NCI-H187 treated with DMSO at 0.1 percent for 48 hours (cell line): ENCODE results near the gene ALG9.

ENCODE experiments used
- DNase-seq: peaks from one replicate; lab custom pipeline; 2025; lab: John Stamatoyannopoulos, UW

ALG9 gene

DNA sequence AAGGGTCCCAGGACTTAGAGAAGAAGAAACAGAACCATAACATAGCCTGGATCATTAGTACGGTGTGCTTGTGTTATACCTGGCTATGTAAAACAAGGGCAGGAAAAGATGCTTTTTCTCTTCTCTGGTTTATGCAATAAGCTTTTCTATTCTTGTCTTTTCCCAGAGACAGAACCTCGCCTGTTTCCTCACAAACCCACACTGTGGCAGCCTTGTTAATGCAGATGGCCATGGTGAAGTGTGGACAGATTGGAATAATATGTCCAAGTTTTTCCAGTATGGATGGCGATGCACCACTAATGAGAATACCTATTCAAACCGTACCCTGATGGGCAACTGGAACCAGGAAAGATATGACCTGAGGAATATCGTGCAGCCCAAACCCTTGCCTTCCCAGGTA lies 10.8 kb upstream of the ALG9 start:
- no peak for DNase-seq

DNA sequence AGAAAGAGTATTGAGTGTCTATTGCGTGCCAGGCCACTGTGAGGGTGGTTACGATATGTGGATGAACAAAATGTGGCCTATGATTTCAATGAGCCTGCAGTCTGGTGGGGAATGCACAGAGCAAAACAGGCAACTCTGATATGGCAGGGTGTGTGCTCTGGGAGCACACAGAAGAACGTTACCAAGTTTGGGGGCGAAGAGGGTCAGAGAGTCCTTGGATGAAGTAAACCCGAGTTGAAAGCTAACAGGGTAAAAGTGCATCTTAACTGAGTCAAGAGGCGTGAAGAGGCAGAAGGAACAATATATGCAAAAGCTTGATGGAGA lies 8.2 kb upstream of the ALG9 start:
- DNase-seq: no peak

DNA sequence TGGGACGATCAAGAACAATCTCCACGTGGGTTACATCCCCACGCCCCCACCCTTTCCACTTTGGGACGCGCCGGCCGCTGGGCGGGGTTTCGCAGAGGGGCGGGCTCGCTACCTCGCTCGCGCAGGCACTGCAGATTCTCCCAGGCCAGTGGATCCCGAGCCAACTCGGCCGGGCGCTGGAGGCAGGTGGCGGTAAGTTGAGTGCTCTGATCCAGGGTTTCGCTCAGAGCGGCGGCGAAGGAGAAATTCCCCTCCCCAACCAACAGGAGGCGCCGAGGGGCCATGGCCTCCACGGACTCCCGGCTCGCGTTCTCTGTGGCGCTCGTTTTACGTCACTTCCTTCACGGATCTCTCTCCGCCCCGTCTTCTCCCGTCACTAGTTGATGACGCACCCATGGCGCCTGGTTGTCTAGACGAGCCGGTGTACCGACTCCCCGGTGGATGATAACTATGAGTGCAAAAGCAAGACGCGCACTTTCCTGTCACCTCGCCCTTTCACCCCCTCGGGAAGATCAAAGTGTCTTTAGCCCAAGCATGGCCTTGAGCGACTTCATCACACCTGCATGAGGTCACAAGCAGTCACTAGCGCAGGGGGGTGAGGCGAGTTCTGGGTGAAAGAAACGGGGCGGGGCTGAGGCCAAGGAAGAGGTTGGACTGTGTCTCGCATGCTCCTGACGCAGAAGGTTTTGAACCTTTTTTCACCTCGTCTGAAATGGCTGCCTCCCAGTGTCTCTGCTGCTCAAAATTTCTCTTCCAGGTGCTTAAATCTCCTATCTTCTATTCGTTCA lies 7.7 kb upstream of the ALG9 start, which contains the start of the genes CFAP68 and FDXACB1:
Gene CFAP68, plus strand, starts transcription at position 693 of the 788 bp plus-strand sequence. Its CDS starts 20 bp downstream, at position 713.
Gene FDXACB1, minus strand, starts transcription at position 317 of the 788 bp plus-strand sequence. Its CDS starts 33 bp downstream, at position 284.
- peak; percentile 88 for DNase-seq

DNA sequence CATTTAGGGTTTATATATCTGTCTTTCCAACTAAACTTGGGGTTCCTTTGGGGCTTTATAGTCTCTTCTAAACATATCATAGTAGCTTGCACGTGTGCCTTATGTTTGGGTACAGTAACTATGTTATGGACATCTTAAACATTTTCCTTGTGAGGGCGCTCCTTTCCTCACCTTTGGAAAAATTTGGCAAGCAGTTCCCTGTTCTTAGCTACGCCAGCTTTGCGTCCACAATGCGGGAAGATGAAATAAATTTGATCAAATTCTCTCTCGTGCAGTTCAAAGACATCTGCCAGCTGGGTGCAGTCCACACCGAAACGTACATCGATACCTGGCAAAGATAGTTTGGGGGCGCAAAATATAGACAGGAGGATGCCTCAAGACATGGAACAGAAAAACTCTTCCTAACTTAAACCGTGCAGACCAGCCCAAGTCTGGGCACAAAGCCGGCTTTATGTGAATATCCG lies 7.0 kb upstream of the ALG9 start:
- DNase-seq: no peak

DNA sequence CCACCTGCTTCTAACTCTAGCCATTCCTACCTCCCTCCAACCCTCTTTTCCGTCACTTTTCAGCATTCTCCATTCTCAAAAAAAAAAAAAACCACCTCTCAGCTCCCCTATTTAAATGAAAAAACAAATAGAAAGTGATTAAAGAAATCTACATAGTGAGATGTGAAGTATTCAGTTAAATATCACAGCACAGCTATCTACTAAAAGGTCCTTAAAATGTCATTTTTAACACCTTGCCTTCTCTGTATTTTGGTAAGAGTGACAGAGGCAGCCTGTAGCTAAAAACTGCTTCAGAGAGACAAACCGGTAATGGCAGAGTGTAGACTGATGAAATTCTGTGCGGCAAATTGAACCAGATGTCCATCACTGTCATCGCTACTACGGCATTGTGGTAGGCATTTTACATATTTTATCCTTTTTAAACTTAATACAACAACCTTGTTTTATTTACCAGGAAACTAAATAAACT lies 346 bp upstream of the ALG9 start:
- no peak for DNase-seq

DNA sequence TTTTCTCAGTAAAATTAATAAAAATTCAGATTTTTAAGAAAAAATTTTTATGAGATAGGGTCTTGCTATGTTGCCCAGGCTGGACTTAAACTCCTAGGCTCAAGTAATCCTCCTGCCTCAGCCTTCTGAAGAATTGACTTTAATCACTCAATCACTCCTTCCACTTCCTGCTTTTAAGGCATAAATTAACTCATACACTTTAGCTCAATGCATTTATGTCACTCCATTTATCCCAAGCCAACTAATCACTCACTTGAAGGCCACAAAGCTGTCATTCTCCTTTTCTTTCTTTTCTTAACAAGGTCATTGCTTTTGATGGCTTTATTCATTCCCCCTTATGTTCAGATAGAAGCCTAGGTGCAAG lies 877 bp downstream of the ALG9 start:
- no peak for DNase-seq

DNA sequence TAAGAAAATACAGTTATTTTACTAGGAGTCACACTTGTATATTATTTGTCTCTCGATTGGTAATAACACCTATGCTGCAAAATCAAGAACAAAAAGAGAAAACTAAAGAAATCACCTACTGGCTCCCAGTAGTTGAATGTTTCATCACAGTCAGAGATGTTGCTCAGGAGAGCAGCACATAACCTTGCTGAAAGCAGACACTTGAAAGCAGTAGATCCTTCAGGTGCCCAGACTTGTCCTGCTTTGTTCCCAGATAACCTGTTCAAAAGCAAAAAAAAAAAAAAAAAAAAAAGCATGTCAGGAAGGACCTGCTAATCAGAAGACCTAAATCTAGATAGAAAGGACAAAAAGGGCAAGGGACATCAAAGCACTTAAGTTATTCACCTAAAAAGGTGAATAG lies 1.3 kb downstream of the ALG9 start:
- DNase-seq: no peak

DNA sequence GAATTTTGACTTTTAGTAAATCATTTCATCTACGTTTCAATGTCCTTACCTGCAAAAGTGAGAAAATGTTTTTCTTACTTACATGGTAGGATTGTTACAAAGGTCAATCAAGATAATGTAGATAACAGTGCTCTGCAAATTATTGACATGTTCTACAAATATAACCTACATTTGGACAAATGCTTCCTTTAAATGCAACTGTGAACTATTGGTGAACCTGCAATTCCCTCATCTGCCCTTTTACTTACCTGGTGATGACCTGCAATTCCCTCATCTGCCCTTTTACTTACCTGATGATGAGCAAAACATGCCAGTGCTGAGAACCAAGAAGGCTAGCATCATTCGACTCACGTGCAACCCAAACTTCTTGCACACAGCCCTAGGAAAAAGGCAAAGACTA lies 11.1 kb downstream of the ALG9 start:
- no peak for DNase-seq

DNA sequence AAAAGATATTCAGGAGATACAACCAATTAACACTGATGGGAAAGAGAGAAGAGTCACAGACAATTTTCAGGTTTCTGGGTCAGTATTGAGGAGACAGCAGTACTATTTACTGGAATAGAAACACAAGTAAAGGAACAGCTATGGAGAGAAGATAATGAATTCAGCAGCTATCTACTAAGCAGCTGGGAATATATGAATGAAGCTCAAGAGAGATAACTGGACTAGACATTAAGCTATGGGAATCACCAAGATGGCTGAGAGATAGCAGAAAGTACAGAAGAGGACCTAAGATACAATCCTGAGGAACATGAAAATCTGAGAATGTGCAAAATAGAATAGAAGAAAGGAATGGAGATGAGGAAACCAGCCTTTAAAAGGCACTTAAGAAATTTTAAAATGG lies 15.9 kb downstream of the ALG9 start:
- no peak for DNase-seq

DNA sequence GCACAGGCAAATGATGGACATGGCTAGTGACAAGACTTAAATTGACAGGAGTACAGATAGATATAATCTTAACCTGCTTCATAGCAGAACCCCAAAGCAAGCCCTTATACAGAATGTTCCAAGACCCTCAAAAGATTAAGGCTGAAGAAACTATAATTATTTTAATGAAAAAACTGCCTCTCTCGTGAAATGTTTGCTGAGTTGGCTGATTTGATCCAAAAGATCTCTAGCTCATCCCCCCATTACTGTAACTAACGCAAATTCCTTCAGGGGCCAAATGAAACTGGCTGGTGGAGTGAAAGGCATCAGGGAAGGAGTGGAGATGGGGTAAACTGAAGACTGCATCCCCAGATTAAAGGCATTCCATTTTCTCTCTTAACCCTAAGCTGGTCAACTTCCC lies 19.3 kb downstream of the ALG9 start:
- no peak for DNase-seq

DNA sequence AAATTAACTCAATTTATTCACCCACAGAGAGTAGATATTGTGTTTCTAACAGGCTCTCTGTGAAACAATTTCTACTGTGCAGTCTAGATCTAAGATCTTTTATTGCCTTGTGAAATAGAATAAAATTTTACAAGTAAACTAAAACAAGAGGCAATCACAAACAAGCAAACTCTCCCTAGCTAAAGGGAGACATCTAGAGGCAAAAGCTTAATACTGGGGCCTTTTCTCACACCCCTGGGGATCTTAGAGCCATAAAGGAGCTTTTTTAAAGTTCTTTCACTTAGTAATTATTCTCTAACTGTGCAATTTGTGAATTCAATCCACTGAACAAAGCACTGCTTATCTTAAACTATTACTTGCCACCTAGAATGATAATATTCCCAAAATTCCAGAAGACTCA lies 19.7 kb downstream of the ALG9 start:
- DNase-seq: no peak

DNA sequence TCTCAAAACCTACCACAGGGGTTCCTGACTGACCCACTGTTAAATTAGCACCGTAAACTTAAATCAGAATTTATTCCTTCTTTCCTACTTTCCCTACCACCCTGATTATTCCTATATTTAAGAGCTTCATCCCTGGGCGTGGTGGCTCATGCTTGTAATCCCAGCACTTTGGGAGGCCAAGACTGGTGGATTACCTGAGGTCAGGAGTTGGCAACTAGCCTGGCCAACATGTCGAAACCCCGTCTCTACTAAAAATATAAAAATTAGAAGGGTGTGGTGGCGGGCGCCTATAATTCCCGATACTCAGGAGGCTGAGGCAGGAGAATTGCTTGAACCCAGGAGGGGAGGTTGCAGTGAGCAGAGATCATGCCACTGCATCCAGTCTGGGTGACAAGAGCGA lies 20.3 kb downstream of the ALG9 start:
- DNase-seq: no peak

DNA sequence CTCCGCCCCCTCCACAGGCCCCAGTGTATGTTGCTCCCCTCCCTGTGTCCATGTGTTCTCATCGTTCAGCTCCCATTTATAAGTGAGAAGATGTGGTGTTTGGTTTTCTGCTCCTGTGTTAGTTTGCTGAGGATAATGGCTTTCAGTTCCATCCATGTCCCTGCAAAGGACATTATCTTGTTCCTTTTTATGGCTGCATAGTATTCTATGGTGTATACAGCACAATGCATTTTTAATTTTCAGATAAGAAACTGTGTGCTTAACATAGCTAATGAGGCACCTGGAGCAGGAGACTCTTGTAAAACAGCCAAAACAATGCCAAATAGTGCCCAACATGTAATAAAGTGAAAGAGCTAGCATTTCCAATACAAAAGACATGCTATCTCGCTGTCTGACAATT lies 21.8 kb downstream of the ALG9 start:
- DNase-seq: no peak

DNA sequence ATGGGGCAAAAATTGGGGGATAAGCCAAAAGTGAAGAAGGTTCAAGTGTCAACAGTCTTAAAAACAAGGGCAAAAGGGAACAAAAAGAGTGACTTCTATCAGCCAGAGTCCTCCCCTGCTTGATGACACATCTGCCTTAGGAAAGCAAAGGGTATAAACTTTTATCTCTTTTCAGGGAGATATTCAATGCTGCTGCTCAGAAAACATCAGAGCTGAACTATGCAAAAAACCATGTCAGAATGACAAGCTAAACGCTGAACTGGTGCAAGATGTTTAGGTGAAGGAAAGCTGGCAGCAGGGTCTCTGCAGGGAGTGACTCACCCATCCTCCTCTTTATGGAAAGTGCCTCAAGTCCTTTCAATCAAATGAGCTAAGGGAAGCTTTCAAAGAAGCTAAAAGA lies 24.7 kb downstream of the ALG9 start:
- no peak for DNase-seq

DNA sequence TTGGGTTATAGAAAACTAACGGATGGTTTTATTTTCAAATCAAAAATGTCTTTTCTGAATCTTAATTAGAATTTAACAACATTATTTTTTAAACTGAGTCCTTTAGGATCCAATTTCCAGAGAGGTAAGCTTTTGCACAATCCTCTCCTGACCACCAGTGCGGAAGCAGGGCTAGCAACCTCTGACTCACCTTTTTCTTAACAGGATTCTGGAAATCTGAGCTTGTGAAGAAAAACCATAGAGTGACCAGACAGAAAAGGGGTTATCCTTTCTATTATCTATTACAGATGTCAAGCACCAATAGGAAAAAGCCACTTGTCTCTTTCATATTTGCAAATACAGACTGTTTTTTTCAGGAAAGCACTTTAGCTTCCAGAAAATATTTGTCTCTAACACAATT lies 25.3 kb downstream of the ALG9 start:
- DNase-seq: no peak

DNA sequence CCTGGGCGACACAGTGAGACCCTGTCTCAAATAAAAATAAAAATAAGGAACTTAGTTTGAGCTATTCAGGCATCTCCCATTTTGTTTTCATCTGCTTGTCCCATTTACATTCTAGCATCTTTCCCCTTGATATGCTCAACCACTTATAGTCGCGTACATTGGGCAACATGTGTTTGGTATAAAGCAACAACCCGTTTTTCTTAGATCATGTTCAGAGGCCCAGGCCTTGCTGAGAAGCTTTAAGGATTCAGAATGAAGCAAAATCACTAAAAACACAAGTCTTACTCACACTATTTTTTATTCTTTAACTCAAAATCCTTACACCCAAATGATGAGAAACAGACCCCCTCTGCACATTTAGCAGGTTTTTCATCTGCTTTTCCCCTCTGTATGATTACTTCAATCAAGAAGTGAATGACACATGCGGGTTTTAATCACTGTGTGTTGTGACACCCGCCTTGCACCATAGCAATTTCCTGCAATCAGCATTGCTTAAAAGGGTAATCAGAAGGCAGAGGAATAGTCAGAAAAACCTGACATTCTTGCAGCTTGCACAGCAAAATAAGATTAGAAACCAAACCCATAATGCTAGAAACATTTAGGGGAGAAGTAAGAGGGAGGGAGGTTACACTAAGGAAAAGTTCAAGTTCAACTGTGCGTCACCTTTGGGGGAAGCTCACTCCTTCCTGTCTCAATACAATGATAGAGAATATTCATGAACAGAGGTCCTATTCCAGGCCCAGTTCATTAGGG lies 25.9 kb downstream of the ALG9 start:
- no peak for DNase-seq

DNA sequence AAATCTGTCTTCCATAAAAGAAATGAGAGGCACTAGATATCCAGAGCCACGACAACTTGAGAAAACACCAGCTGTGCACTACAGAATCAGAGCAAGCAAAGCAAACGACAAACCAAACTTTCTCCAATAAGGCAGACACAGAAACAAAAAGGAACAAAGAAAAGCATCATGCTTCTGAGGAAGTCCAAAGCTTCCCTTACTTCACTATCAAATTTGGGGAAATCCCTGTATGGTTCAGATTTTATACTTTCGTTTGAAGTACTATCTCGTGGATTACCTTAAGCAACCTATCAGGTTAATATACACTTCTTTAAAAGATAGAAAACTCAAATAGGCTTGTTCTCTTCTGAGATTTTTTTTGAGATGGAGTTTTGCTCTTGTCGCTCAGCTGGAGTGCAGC lies 27.7 kb downstream of the ALG9 start:
- DNase-seq: no peak

DNA sequence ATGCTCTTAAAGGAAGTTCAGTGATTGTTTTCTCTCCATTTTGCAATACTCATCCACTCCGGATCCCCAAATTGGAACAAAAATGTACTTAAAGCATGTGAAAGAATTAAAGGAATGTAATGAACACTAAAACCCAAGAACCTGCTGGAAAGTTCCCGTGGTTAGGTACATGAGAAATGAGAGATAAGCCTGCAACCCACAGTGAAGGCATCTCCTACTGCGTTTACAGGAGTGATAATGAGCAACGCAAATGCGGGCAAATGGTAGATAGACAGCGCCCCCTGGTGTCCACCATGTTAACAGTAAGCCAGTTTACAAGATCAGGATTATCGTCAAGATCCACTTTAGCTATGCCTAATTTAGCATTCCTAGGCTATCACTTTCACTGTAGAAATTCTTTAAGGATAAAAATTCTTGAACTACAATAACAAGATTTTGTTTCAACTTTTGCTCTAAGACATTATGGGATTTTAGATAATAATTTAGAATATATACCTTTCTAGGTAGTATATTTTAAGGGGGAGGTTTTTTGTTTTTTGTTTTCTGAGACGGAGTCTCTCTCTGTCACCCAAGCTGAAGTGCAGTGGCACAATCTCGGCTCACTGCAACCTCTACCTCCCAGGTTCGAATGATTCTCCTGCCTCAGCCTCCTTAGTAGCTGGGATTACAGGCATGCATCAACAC lies 29.9 kb downstream of the ALG9 start:
- DNase-seq: peak; percentile 14

DNA sequence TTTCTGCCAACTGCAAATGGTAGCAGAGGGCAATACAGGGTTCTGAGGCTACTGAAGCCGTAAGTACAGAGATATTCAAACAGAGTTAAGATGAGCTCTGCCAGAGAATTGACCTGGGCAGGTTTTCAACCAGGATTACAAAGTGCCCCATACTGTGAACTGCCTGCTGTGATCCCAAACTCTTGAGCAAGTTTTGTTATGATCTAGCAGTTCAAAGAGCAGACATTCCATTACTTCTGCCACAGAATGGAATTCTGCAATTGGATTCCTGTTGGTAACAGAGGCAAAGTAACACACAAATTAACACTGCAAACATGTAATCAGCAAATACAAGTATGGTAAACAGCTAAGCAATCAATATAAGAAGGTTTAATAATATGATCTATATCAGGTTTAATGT lies 31.2 kb downstream of the ALG9 start:
- DNase-seq: no peak

DNA sequence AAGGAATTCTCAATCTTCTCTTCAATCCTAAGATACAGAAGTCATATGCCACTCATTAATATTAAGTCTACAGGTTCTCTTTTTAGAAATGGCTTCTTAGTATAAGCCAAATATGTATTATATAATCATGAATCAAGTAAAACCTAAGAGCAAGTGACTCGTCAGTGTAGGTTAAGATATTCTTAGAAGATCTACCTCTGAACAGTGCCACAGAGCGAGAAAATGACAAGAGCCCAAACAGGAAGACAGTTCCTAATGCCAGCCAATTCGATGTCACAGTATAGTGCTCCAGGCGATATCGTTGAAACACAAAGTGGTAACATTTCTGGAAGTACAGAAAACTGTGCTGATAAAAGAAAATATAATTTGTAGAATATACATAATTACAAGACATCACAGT lies 33.3 kb downstream of the ALG9 start:
- DNase-seq: no peak

DNA sequence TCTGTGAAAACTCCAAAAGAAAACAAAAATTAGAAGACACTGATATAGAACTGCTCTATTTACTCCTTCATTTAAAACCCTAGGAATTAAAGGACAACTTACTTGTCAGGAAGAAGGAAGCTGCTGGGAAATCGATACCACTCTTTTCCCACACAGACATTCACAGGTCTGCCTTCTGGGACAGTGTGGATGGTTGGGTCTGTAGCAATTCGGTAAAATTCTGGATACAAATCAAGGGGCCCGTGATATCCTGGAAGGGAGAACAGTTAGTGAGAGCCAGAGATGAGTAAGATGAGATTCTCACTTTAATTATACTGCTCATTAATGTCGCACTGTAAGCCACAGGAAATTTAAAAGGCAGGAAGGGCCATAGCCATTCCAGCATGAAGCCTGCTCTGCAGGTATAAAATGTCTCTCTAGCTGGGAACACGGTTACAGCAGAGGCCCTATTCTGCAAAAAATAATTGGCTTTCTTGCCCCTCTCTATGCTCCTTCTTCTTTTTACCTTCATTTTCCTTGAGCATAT lies 34.0 kb downstream of the ALG9 start:
- no peak for DNase-seq

DNA sequence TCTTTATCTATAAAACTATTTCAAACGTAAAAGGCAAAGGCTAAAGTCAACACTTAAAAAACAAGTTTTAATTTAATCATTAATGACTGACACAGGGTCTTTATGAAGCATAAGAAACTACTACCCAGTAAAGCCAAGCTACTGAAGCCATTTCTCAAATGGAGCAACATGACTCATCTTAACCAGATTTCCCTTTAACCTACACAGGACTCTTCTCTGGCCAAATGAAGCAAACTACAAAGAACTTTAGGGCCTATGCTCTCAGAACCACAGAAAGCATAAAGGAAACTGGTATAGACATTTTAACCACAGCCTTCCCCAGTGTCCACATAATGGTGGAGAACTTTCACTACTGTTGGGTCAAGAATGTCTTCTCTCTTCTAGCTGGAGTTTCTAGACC lies 34.7 kb downstream of the ALG9 start:
- no peak for DNase-seq

DNA sequence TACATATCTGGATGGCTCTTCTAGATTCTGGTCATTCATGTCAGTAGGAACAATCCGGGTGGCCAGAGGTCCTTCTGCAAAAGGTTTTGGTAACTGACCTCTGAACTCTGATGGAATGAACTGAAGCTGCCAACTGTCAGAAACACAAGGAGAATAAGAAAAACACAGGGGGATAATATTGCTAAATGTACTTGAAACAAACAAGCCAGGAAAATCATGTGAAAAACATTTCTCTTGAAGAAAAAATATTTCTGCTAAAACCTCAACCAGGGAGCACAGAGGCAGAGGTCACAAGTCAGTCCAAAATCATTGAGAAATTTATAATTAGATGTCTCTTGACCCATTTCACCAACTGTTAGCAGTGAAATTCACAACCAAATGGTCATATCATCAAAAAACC lies 35.2 kb downstream of the ALG9 start:
- DNase-seq: no peak
